Smooth muscle cell (in vitro differentiated cells): ENCODE results near the gene ATP5MG. TPM values are rescaled to one million over a fixed set of nuclear protein-coding genes. Genes with fewer than 3 reads are reported as not detected.
A peak's percentile ranks its signal among the peaks of the same experiment; 100 is the strongest.

Experiments used
- DNase-seq: peaks from one replicate; lab custom pipeline; 2025; ENCODE audit not compliant: unreplicated experiment; lab: John Stamatoyannopoulos, UW
- H2AFZ ChIP-seq: fragments of 200-600 bp; sonication (generic); 2 replicates; pipeline ENCODE4 v1.6.0; 2016; ENCODE audit warnings: antibody characterized with exemption, low read depth, mild to moderate bottlenecking
- H3F3A ChIP-seq: fragments of 200-600 bp; sonication (generic); 2 replicates; pipeline ENCODE4 v1.6.0; 2017; ENCODE audit warnings: antibody characterized with exemption, low read depth
- H3K27ac ChIP-seq: fragments of 200-600 bp; sonication (generic); 2 replicates; pipeline ENCODE4 v1.5.1; 2016; ENCODE audit warnings: low read depth, mild to moderate bottlenecking
- H3K27me3 ChIP-seq: fragments of 200-600 bp; sonication (generic); 2 replicates; pipeline ENCODE4 v1.6.1; 2016; ENCODE audit warnings: low read depth, mild to moderate bottlenecking
- H3K36me3 ChIP-seq: fragments of 200-600 bp; sonication (generic); 2 replicates; pipeline ENCODE4 v1.5.1; 2016; ENCODE audit warnings: low read depth
- H3K4me1 ChIP-seq: fragments of 200-600 bp; sonication (generic); 2 replicates; pipeline ENCODE4 v1.5.1; 2016; ENCODE audit warnings: low read depth
- H3K4me2 ChIP-seq: fragments of 200-600 bp; sonication (generic); 2 replicates; pipeline ENCODE4 v1.6.0; 2016; ENCODE audit warnings: mild to moderate bottlenecking
- H3K4me3 ChIP-seq: fragments of 200-600 bp; sonication (generic); 2 replicates; pipeline ENCODE4 v1.5.1; 2016; ENCODE audit warnings: mild to moderate bottlenecking
- H3K79me2 ChIP-seq: fragments of 200-600 bp; sonication (generic); 2 replicates; pipeline ENCODE4 v1.6.0; 2016; ENCODE audit warnings: low read depth, mild to moderate bottlenecking
- H3K9ac ChIP-seq: fragments of 200-600 bp; sonication (generic); 2 replicates; pipeline ENCODE4 v1.6.0; 2016; ENCODE audit warnings: low read depth
- H3K9me3 ChIP-seq: fragments of 200-600 bp; sonication (generic); replicated peaks from 2 replicates; pipeline ENCODE4 v1.5.1; 2016; ENCODE audit warnings: low read depth
- H4K20me1 ChIP-seq: fragments of 200-600 bp; sonication (generic); 2 replicates; pipeline ENCODE4 v1.6.0; 2016; ENCODE audit warnings: low read depth
- CTCF ChIP-seq: fragments of 200-600 bp; sonication (generic); IDR thresholded peaks from 2 replicates; pipeline ENCODE4 v1.5.1; 2017; ENCODE audit warnings: borderline replicate concordance, mild to moderate bottlenecking, antibody characterized with exemption; ENCODE audit not compliant: insufficient read depth, poor library complexity, severe bottlenecking
- WGBS: methylation state at CpG from one replicate; pipeline ENCODE4 v1.1.7; 2016; ENCODE audit warnings: low lambda C conversion rate; 5-methylcytosine and 5-hydroxymethylcytosine counted together
- polyA plus RNA-seq: library from polyadenylated mRNA; unstranded; fragments of >200 nt; fragmentation: Nextera tagmentation; extraction: Ambion mirVana; gene quantifications from 2 replicates; pipeline ENCODE4 v1.2.1, GENCODE V29; 2016
- total RNA-seq: library from RNA; depleted of rRNA; stranded (reverse); fragments of >200 nt; gene quantifications from 2 replicates; pipeline ENCODE4 v1.2.3, GENCODE V29; 2014

The ATP5MG gene
- total RNA-seq (59.2 and 80.5 TPM in 2 replicates), polyA plus RNA-seq (428 and 479 TPM in 2 replicates)

- Histone ChIP-seq H4K20me1 (peaks cover 39% of the 10 kb centered on the region), H3K79me2 (peaks cover 47% of the 10 kb centered on the region), H3K9me3 (no peaks in the 10 kb centered on the region), H3K4me3 (peak within 1 kb of the TSS; percentile 76), H3K36me3 (peaks cover 5% of the 10 kb centered on the region), H3K27me3 (no peaks in the 10 kb centered on the region), H2AFZ (peak within 1 kb of the TSS; percentile 85), H3K9ac (peak within 1 kb of the TSS; percentile 65), H3K4me2 (peak within 1 kb of the TSS; percentile 86), H3K4me1 (peaks cover 9% of the 10 kb centered on the region), H3K27ac (peak within 1 kb of the TSS; percentile 66), H3F3A (peaks cover 8% of the 10 kb centered on the region)
- no peak for TF ChIP-seq CTCF
- DNase-seq: peak; percentile 54
- WGBS: 1% methylated on average over 51 of the region's 51 CpGs
Observed at GRCh38 chr11:118401151-118401879, at the start of gene ATP5MG. TSS of gene ATP5MG (plus strand) at chr11:118401606. CDS start at chr11:118401666, 60 bp downstream.

- H3F3A ChIP-seq: no peaks in the 10 kb centered on the region
- WGBS: 14% methylated on average over 6 of the region's 6 CpGs
- peaks cover 32% of the 10 kb centered on the region for H3K27me3 ChIP-seq
- no peaks in the 10 kb centered on the region for H3K79me2 ChIP-seq
- DNase-seq: no peak
- no peak overlapping the region for H3K4me3 ChIP-seq
- no peaks in the 10 kb centered on the region for H3K4me1 ChIP-seq
- no peak overlapping the region for H3K9ac ChIP-seq
- H3K36me3 ChIP-seq: no peaks in the 10 kb centered on the region
- no peak overlapping the region for H3K27ac ChIP-seq
- no peaks in the 10 kb centered on the region for H3K9me3 ChIP-seq
- peak; percentile 73 for TF ChIP-seq CTCF
- no peak overlapping the region for H2AFZ ChIP-seq
- no peaks in the 10 kb centered on the region for H4K20me1 ChIP-seq
- H3K4me2 ChIP-seq: no peak overlapping the region
Observed at GRCh38 chr11:118353084-118353710, 48.2 kb upstream of the ATP5MG start.

- no peak for TF ChIP-seq CTCF
- no peaks in the 10 kb centered on the region for H3K9me3 ChIP-seq
- no peak overlapping the region for H3K4me2 ChIP-seq
- no peak overlapping the region for H3K9ac ChIP-seq
- DNase-seq: no peak
- peaks cover 9% of the 10 kb centered on the region for H3K4me1 ChIP-seq
- no peak overlapping the region for H3K27ac ChIP-seq
- no peaks in the 10 kb centered on the region for H3K36me3 ChIP-seq
- peaks cover 16% of the 10 kb centered on the region for H4K20me1 ChIP-seq
- H3F3A ChIP-seq: peaks cover 7% of the 10 kb centered on the region
- H3K4me3 ChIP-seq: no peak overlapping the region
- H3K27me3 ChIP-seq: no peaks in the 10 kb centered on the region
- WGBS: 73% methylated on average over 3 of the region's 3 CpGs
- H2AFZ ChIP-seq: peak overlapping the region; percentile 96
- H3K79me2 ChIP-seq: peaks cover 31% of the 10 kb centered on the region
Observed at GRCh38 chr11:118358071-118358470, 43.3 kb upstream of the ATP5MG start.
